ENCODE measurements around the gene PHYHIPL.

Gene PHYHIPL

DNA sequence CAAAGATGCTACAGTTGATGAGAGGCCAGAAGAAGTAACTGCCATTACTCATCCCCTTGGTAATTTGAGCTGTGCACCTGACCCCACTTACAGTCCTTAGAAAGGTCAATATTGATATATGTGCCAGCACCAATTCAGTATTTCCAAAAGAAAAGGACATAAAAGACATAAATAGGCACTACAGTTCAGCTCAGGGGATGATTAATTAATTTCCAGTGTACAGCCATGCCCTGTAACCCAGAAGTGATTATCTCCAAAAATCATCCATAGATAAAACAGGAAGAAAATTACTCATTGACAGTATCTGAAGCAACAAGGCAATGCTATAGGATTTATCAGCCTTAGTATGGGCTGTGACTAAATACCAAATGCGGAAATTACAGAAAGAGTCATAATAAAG, 82.4 kb downstream of the PHYHIPL start (continued):
- TF ChIP-seq ZNF350 (tag by site-specific recombination; IDR thresholded peaks at IDR 0.05): no peak

DNA sequence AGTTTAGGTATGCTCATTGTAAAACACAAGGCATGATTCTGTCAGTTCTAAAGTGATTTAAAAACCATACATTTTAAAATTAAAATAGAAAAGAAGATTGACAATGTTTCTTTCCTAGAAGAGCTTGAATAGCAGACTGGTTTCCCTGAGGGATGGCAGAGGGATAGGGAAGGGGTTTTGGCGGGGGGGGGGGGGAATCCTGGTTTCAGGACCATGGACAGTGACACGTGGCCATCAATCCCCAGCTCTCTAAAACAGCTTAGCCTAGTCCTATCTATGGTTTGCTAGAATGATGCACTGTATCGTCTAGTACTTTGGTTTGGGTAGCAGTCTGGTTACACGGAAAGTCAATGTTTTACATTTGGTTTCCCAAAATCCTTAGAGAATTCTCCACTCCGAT, 88.7 kb downstream of the PHYHIPL start:
- TF ChIP-seq, protein P1, sequence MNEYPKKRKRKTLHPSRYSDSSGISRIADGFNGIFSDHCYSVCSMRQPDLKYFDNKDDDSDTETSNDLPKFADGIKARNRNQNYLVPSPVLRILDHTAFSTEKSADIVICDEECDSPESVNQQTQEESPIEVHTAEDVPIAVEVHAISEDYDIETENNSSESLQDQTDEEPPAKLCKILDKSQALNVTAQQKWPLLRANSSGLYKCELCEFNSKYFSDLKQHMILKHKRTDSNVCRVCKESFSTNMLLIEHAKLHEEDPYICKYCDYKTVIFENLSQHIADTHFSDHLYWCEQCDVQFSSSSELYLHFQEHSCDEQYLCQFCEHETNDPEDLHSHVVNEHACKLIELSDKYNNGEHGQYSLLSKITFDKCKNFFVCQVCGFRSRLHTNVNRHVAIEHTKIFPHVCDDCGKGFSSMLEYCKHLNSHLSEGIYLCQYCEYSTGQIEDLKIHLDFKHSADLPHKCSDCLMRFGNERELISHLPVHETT (tag by site-specific recombination; IDR thresholded peaks at IDR 0.05): no peak
- TF ChIP-seq, protein P2, sequence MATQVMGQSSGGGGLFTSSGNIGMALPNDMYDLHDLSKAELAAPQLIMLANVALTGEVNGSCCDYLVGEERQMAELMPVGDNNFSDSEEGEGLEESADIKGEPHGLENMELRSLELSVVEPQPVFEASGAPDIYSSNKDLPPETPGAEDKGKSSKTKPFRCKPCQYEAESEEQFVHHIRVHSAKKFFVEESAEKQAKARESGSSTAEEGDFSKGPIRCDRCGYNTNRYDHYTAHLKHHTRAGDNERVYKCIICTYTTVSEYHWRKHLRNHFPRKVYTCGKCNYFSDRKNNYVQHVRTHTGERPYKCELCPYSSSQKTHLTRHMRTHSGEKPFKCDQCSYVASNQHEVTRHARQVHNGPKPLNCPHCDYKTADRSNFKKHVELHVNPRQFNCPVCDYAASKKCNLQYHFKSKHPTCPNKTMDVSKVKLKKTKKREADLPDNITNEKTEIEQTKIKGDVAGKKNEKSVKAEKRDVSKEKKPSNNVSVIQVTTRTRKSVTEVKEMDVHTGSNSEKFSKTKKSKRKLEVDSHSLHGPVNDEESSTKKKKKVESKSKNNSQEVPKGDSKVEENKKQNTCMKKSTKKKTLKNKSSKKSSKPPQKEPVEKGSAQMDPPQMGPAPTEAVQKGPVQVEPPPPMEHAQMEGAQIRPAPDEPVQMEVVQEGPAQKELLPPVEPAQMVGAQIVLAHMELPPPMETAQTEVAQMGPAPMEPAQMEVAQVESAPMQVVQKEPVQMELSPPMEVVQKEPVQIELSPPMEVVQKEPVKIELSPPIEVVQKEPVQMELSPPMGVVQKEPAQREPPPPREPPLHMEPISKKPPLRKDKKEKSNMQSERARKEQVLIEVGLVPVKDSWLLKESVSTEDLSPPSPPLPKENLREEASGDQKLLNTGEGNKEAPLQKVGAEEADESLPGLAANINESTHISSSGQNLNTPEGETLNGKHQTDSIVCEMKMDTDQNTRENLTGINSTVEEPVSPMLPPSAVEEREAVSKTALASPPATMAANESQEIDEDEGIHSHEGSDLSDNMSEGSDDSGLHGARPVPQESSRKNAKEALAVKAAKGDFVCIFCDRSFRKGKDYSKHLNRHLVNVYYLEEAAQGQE (tag by site-specific recombination; IDR thresholded peaks at IDR 0.05): peak; percentile 75
- TF ChIP-seq YY1 (tag by site-specific recombination; IDR thresholded peaks at IDR 0.05): no peak
- Histone ChIP-seq H3K4me3 (ENCODE audit: low read depth, low read length) (no peak overlapping the region), H3K36me3 (ENCODE audit: control insufficient read depth in 2 of 2, insufficient read depth in 1 of 2, low read length in 2 of 2) (peaks cover 0 to 3% of the 10 kb centered on the region in 2 experiments; a peak in 1 of 3 replicates), H3K4me1 (ENCODE audit: control insufficient read depth, insufficient read depth, low read length) (no peaks in the 10 kb centered on the region), H3K27ac (ENCODE audit: extremely low read depth, low read depth, low read length) (no peak overlapping the region), H3K9me3 (ENCODE audit: control insufficient read depth, insufficient read depth, low read depth, low read length) (no peaks in the 10 kb centered on the region)
- ChIA-PET POLR2A (no interaction called here), CTCF (no interaction called here)

DNA sequence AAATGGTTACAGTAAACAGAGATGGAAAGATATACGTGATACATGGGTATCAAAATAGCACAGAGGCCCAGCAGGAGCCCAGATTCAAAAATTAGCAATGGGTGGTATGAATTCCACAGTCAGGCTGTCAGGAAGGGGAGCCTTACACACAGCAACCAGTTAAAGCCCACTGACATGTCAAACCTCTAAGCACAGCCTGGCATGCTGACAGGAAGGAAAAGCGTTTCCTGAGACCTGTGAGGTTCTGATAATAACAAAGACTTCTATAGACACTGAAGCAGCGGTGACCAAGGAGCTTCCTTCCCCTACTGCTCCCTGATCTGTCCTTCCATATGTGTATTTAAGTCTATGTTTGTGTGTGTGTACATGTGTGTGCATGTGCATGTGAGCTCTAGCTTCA, 89.9 kb downstream of the PHYHIPL start:
- peaks cover 0 to 3% of the 10 kb centered on the region in 2 experiments; a peak in 1 of 3 replicates for H3K36me3 ChIP-seq (ENCODE audit: control insufficient read depth in 2 of 2, insufficient read depth in 1 of 2, low read length in 2 of 2)
- POLR2A ChIA-PET: no interaction called here
- no peak for TF ChIP-seq ZNF596 (tag by site-specific recombination; IDR thresholded peaks at IDR 0.05)
- CTCF ChIA-PET: no interaction called here
- H3K9me3 ChIP-seq (ENCODE audit: control insufficient read depth, insufficient read depth, low read depth, low read length): no peaks in the 10 kb centered on the region
- no peaks in the 10 kb centered on the region for H3K4me1 ChIP-seq (ENCODE audit: control insufficient read depth, insufficient read depth, low read length)
- no peak overlapping the region for H3K27ac ChIP-seq (ENCODE audit: extremely low read depth, low read depth, low read length)
- H3K4me3 ChIP-seq (ENCODE audit: low read depth, low read length): no peak overlapping the region

DNA sequence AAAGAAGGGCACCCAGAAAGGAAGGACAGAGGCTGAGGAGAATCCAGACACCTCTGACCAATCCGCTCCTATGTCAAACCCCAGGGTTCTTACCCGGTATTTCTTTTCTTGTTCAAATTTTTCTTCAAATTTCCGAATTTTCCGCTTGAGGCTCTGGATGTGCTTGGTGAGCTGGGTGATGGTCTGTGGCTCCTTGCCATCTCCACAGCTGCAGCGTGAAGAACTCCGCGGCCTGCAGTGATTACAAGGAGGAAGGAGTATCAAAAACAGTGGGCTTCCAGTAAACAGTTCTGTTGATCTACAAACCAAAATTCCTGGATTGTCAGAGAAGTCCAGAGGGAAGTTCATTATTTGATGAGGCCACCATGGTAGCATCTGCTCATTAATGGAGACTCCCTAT, 92.0 kb downstream of the PHYHIPL start:
- ChIA-PET POLR2A (no interaction called here), CTCF (interaction anchor here (0.6 to 1.0 kb wide), 2 partner anchors 32 to 311 kb away, joined by 3 read pairs; no protein-coding TSS in a partner anchor)
- no peaks in the 10 kb centered on the region for H3K9me3 ChIP-seq (ENCODE audit: control insufficient read depth, insufficient read depth, low read depth, low read length)
- no peaks in the 10 kb centered on the region for H3K4me1 ChIP-seq (ENCODE audit: control insufficient read depth, insufficient read depth, low read length)
- TF ChIP-seq ZNF311 (tag by site-specific recombination; IDR thresholded peaks at IDR 0.05; ENCODE audit: borderline replicate concordance): no peak
- TF ChIP-seq, protein P3, sequence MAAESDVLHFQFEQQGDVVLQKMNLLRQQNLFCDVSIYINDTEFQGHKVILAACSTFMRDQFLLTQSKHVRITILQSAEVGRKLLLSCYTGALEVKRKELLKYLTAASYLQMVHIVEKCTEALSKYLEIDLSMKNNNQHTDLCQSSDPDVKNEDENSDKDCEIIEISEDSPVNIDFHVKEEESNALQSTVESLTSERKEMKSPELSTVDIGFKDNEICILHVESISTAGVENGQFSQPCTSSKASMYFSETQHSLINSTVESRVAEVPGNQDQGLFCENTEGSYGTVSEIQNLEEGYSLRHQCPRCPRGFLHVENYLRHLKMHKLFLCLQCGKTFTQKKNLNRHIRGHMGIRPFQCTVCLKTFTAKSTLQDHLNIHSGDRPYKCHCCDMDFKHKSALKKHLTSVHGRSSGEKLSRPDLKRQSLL (tag by site-specific recombination; IDR thresholded peaks at IDR 0.05): no peak
- TF ChIP-seq, protein P4, sequence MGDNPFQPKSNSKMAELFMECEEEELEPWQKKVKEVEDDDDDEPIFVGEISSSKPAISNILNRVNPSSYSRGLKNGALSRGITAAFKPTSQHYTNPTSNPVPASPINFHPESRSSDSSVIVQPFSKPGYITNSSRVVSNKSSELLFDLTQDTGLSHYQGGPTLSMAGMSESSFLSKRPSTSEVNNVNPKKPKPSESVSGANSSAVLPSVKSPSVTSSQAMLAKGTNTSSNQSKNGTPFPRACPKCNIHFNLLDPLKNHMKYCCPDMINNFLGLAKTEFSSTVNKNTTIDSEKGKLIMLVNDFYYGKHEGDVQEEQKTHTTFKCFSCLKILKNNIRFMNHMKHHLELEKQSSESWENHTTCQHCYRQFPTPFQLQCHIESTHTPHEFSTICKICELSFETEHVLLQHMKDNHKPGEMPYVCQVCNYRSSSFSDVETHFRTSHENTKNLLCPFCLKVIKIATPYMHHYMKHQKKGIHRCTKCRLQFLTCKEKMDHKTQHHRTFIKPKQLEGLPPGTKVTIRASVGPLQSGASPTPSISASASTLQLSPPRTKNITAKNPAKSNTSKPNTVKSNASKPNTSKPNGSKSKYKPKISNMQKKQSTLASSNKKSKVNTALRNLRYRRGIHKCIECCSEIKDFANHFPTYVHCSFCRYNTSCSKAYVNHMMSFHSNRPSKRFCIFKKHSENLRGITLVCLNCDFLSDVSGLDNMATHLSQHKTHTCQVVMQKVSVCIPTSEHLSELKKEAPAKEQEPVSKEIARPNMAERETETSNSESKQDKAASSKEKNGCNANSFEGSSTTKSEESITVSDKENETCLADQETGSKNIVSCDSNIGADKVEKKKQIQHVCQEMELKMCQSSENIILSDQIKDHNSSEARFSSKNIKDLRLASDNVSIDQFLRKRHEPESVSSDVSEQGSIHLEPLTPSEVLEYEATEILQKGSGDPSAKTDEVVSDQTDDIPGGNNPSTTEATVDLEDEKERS (tag by site-specific recombination; IDR thresholded peaks at IDR 0.05): no peak
- TF ChIP-seq ZNF416 (tag by site-specific recombination; IDR thresholded peaks at IDR 0.05): no peak
- H3K4me3 ChIP-seq (ENCODE audit: low read depth, low read length): no peak overlapping the region
- no peak overlapping the region for H3K27ac ChIP-seq (ENCODE audit: extremely low read depth, low read depth, low read length)
- H3K36me3 ChIP-seq (ENCODE audit: control insufficient read depth in 2 of 2, insufficient read depth in 1 of 2, low read length in 2 of 2): peaks cover 0 to 3% of the 10 kb centered on the region in 2 experiments; a peak in 1 of 3 replicates
